Right lobe of liver (tissue), 4 donors: ENCODE results near the gene SMG1.

Experiments used
- CTCF ChIP-seq, 4 donors: fragments of 200-600 bp in 3 of 4; fragments of 450-650 bp in 1 of 4; IDR thresholded peaks; one replicate each; pipeline versions ENCODE4 v1.5.1 to v1.8.0; 2016 to 2022; ENCODE audit warnings: antibody characterized with exemption in 4 of 4, mild to moderate bottlenecking in 2 of 4
- POLR2A ChIP-seq: fragments of 450-650 bp; IDR thresholded peaks from one replicate; pipeline ENCODE4 v1.6.1; 2017; ENCODE audit warnings: antibody characterized with exemption, mild to moderate bottlenecking
- donor health status: DM: no; HTN: no; CAD: no.
- donor health status: DM: no; HTN: no; CAD: no.
- donor health status: DM: no; HTN: yes; CAD: no.

GRCh38 chr16:18841833-18842525 lies 84.2 kb downstream of the SMG1 start:
- TF ChIP-seq CTCF (IDR thresholded peaks at IDR 0.05), result no peak
- TF ChIP-seq POLR2A, result no peak
